Measurements from ENCODE around the gene VCAM1. TPM values are rescaled to one million over a fixed set of nuclear protein-coding genes. Genes with fewer than 3 reads are reported as not detected.

Gene VCAM1
- total and polyA plus RNA-seq, 9 of the 15 experiments (the other 6 are each of a cell fraction or from before 2014, with no cell fraction given): 0.04 to 0.13 TPM; not detected in 7

DNA sequence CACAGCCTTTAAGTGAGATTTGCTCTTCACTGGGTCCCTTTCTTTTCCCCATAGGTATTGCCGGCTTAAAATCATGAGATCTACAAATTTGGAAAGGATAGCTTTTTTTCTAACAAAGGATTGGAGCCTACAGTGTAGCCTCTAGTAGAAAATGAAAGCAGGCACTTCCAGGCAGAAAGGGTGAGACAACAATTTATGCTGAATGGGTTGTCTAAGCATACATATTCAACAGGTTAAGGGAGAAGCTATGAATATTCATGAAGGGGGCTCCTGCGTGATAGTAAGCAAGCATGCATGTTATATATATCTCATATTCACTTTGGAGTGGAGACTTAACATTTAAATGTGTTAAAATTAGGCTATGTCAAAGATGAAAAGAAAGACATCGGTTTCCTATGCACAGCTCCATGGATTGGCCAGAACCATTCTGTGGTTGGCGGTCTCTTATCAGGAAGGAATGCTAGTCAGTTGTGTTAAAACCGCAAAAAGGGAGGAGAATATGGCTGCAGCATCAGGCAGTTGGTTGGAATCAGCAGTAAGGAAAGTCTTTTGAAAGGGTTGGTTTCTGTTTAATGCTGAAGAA lies 66.0 kb downstream of the VCAM1 start (continued):
- TF ChIP-seq, protein P1, sequence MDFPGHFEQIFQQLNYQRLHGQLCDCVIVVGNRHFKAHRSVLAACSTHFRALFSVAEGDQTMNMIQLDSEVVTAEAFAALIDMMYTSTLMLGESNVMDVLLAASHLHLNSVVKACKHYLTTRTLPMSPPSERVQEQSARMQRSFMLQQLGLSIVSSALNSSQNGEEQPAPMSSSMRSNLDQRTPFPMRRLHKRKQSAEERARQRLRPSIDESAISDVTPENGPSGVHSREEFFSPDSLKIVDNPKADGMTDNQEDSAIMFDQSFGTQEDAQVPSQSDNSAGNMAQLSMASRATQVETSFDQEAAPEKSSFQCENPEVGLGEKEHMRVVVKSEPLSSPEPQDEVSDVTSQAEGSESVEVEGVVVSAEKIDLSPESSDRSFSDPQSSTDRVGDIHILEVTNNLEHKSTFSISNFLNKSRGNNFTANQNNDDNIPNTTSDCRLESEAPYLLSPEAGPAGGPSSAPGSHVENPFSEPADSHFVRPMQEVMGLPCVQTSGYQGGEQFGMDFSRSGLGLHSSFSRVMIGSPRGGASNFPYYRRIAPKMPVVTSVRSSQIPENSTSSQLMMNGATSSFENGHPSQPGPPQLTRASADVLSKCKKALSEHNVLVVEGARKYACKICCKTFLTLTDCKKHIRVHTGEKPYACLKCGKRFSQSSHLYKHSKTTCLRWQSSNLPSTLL (IDR thresholded peaks at IDR 0.05): no peak
- TF ChIP-seq DMBX1 (CRISPR knock-in tag; IDR thresholded peaks at IDR 0.05; ENCODE audit: borderline replicate concordance) (no peak; the same call in 1 of the 2 replicates), MAZ (CRISPR knock-in tag; conservative IDR thresholded peaks at IDR 0.05 in 1 of 2, IDR thresholded peaks at IDR 0.05 in 1 of 2) (no peak), NFIC (IDR thresholded peaks at IDR 0.05) (no peak), ETV6 (IDR thresholded peaks at IDR 0.05; ENCODE audit: borderline replicate concordance in 1 of 2, low read depth in 2 of 2, low read length in 1 of 2) (no peak), ETV6 (CRISPR knock-in tag; IDR thresholded peaks at IDR 0.05; ENCODE audit: borderline replicate concordance) (no peak), EZH2 (IDR thresholded peaks at IDR 0.05; ENCODE audit: borderline replicate concordance, low read depth, low read length) (no peak), MTA3 (IDR thresholded peaks at IDR 0.05; ENCODE audit: borderline replicate concordance) (peak; percentile 51; the same call in 1 of the 2 replicates), PYGO2 (tag; IDR thresholded peaks at IDR 0.05) (no peak), ZKSCAN3 (CRISPR knock-in tag; IDR thresholded peaks at IDR 0.05) (no peak), TFAM (CRISPR knock-in tag; conservative IDR thresholded peaks at IDR 0.05) (no peak), SMAD4 (CRISPR knock-in tag; conservative IDR thresholded peaks at IDR 0.05) (no peak; the same call in none of the 2 replicates), ZNF780A (CRISPR knock-in tag; IDR thresholded peaks at IDR 0.05) (no peak), ZNF3 (CRISPR knock-in tag; IDR thresholded peaks at IDR 0.05) (no peak), TARDBP (IDR thresholded peaks at IDR 0.05) (no peak), ZNF551 (CRISPR knock-in tag; IDR thresholded peaks at IDR 0.05) (no peak), ZNF717 (CRISPR knock-in tag; IDR thresholded peaks at IDR 0.05) (no peak), ZNF354B (CRISPR knock-in tag; IDR thresholded peaks at IDR 0.05) (no peak), MAFG (tag; conservative IDR thresholded peaks at IDR 0.05) (peak; percentile 58)
- TF ChIP-seq, protein P2, sequence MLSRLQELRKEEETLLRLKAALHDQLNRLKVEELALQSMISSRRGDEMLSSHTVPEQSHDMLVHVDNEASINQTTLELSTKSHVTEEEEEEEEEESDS (CRISPR knock-in tag; IDR thresholded peaks at IDR 0.05): no peak
- TF ChIP-seq, protein P3, sequence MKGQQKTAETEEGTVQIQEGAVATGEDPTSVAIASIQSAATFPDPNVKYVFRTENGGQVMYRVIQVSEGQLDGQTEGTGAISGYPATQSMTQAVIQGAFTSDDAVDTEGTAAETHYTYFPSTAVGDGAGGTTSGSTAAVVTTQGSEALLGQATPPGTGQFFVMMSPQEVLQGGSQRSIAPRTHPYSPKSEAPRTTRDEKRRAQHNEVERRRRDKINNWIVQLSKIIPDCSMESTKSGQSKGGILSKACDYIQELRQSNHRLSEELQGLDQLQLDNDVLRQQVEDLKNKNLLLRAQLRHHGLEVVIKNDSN (CRISPR knock-in tag; IDR thresholded peaks at IDR 0.05): no peak
- TF ChIP-seq, protein P4, sequence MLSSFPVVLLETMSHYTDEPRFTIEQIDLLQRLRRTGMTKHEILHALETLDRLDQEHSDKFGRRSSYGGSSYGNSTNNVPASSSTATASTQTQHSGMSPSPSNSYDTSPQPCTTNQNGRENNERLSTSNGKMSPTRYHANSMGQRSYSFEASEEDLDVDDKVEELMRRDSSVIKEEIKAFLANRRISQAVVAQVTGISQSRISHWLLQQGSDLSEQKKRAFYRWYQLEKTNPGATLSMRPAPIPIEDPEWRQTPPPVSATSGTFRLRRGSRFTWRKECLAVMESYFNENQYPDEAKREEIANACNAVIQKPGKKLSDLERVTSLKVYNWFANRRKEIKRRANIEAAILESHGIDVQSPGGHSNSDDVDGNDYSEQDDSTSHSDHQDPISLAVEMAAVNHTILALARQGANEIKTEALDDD (IDR thresholded peaks at IDR 0.05): peak; percentile 84
- TF ChIP-seq, protein P5, sequence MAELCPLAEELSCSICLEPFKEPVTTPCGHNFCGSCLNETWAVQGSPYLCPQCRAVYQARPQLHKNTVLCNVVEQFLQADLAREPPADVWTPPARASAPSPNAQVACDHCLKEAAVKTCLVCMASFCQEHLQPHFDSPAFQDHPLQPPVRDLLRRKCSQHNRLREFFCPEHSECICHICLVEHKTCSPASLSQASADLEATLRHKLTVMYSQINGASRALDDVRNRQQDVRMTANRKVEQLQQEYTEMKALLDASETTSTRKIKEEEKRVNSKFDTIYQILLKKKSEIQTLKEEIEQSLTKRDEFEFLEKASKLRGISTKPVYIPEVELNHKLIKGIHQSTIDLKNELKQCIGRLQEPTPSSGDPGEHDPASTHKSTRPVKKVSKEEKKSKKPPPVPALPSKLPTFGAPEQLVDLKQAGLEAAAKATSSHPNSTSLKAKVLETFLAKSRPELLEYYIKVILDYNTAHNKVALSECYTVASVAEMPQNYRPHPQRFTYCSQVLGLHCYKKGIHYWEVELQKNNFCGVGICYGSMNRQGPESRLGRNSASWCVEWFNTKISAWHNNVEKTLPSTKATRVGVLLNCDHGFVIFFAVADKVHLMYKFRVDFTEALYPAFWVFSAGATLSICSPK (IDR thresholded peaks at IDR 0.05; ENCODE audit: borderline replicate concordance): no peak

All from K562 (cell line).